ENCODE data around the gene ATAD3C.
"Not testable (repeated sequence)": the region's sequence is repeated elsewhere in the genome, so short reads cannot be mapped to it uniquely, and the experiment has no call there.

Gene ATAD3C

GRCh38 chr1:1419363-1419812 is 30.1 kb upstream of the ATAD3C start:
- no peak for DNase-seq (ENCODE audit: low read depth)

- no peak for DNase-seq (ENCODE audit: low read depth)
Observed at GRCh38 chr1:1419813-1420653, 29.5 kb upstream of the ATAD3C start.

GRCh38 chr1:1420654-1421141 is 28.8 kb upstream of the ATAD3C start:
- no peak for DNase-seq (ENCODE audit: low read depth)

- DNase-seq (ENCODE audit: low read depth): no peak
Observed at GRCh38 chr1:1421147-1421906, 28.2 kb upstream of the ATAD3C start, which contains the start of gene ANKRD65. Gene ANKRD65 (minus strand): TSS chr1:1421276. CDS start chr1:1421005, 271 bp downstream.

DNA sequence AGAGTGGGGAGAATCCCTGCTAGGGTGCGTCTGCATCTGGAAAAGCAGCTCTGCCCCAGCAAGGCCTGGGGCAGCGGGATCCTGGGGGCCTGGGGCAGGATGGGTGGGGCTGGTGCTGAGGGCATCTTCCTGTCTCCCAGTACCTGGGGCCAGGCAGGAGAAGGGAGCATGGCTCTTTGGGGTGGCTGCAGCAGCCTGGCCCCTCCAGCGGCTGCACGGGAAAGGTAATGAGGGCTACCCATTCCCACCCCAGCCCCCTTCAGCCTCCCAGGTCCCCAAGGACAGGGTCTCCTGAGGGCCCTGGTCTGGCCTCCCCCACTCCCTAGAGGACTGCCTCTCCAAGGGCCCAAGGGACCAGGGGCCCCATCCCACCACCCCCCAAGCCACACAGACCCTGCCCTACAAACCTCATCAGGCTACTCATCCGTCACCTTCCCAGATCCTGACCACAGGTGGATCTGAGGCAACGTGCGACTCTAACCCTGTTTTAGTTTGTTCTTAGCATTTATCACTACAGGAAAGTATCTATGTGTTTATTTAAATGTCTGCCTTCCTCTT is 27.5 kb upstream of the ATAD3C start:
- DNase-seq (ENCODE audit: low read depth): no peak

DNA sequence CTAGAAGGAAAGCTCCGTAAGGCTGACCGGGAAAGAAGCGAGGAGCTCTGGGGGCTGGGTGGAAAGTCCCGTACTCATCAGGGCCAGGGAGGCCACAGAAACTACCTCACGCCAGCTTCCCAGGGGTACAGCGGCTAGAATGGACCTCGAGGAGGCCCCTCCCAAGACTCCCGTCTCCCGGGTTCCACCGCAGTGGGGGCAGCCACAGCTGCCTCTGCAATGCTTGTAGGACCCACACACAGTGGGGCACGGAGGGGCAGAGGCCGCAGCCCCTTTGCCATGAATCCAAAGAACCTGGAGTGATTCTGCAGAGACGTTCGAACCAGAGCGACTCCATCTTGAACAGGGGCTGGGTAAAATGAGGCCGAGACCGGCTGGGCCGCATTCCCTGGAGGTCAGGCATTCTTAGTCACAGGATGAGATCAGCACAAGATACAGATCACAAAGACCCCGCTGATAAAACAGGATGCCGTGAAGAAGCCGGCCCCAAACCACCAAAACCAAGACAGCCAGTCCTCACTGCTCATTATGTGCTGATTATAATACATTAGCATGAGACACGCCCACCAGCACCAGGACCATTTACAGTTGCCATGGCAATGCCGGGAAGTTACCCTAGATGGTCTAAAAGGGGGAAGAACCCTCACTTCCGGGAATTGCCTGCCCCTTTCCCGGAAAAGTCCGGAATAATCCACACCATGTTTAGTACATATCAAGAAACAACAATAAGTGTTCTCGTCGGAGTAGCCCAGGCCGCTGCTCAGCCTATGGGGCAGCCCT is 26.8 kb upstream of the ATAD3C start:
- no peak for DNase-seq (ENCODE audit: low read depth)

DNA sequence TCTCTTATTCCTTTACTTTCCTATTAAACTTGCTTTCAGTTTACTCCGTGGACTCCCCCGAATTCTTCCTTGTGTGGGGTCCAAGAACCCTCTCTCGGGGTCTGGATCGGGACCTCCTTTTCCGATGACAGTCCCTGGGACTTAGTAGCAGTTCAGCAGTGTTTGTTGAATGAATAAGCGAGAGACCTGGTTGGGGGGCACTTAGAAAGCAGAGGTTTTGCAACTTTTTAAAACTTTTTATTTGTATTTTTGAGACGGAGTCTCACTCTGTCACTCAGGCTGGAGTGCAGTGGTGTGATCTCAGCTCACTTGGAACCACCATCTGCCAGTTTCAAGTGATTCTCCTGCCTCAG is 26.3 kb upstream of the ATAD3C start:
- DNase-seq (ENCODE audit: low read depth): no peak

DNA sequence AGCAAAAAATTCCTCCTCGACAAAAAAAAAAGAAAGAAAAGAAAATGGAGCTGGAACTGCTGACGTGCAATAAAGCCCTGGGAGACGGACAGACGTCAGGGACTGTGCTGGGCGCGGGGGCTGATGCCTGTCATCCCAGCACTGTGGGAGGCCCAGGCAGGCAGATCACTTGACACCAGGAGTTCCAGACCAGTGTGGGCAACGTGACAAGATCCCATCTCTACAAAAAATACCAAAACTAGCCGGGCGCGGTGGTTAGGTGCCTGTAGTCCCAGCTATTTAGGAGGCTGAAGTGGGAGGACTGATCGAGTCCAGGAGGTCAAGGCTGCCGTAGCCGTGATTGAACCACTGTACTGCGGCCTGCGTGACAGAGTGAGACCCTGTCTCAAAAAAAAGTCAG is 24.8 kb upstream of the ATAD3C start:
- no peak for DNase-seq (ENCODE audit: low read depth)

DNA sequence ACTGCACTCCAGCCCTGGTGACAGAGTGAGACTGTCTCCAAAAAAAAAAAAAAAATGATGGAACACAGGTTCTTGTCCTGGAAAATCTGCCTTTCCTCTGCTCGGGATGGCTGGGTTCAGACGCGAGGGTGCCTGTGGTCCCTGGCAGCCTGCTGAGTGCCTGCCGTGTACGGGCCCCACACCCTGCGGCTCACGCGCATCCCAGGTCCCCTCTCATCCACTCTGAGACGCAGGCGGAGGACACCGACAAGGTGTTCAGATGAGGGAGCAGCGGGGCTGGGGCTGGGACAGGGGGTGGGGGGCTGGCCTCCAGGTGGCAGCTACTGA is 24.1 kb upstream of the ATAD3C start:
- no peak for DNase-seq (ENCODE audit: low read depth)

- DNase-seq (ENCODE audit: low read depth): no peak
Observed at GRCh38 chr1:1425753-1426495, 23.6 kb upstream of the ATAD3C start.

- no peak for DNase-seq (ENCODE audit: low read depth)
Observed at GRCh38 chr1:1426496-1427105, 22.9 kb upstream of the ATAD3C start.

DNA sequence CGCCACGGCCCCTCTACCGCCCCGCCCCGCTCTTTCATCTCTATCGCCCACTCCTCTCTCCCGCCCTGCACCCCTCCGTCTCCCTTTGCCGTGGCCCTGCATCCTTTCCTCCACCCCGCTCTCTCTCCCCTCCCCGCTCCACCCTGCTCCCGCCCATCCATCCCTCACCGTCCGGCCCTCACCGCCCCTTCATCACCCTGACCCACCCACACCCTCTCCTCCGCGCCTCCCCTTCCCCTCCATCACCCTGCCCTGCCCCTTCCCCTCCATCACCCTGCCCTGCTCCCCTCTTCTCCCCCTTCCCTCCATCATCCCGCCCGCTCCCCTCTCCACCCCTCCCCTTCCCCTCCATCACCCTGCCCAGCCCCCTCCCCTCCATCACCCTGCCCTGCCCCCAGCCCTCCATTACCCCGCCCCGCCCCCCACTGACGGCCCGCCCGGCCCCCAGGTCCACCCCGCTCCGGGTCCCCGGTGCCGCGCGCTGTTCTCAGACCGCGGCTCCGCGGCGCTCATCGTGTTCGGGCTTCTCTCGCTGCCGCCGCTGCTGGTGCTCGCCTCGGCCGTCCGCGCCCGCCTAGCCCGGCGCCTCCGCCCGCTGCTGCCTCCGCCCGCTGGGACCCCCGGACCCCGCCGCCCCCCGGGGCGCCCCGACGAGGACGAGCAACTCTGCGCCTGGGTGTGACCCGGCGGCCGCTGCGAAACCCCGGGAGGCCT is 22.2 kb upstream of the ATAD3C start:
- no peak for DNase-seq (ENCODE audit: low read depth)

DNA sequence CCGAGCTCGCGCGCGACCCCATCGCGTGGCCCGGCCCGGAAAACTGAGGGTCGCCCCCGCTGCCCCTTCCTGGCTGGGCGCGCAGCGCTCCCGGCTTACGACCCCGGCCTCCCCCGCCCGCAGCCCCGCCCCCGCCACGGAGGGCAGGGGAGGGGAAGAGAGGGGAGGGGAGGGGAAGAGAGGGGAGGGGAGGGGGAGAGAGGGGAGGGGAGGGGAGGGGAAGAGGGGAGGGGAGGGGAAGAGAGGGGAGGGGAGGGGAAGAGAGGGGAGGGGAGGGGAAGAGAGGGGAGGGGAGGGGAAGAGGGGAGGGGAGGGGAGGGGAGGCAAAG is 21.7 kb upstream of the ATAD3C start:
- no peak for DNase-seq (ENCODE audit: low read depth)

GRCh38 chr1:1428174-1428573 is 21.3 kb upstream of the ATAD3C start:
- DNase-seq (ENCODE audit: low read depth): no peak

GRCh38 chr1:1428967-1429366 is 20.5 kb upstream of the ATAD3C start:
- DNase-seq (ENCODE audit: low read depth): not testable (repeated sequence)

- no peak for DNase-seq (ENCODE audit: low read depth)
Observed at GRCh38 chr1:1429671-1430073, 19.8 kb upstream of the ATAD3C start.

GRCh38 chr1:1430114-1430982 is 19.1 kb upstream of the ATAD3C start:
- DNase-seq (ENCODE audit: low read depth): no peak

DNA sequence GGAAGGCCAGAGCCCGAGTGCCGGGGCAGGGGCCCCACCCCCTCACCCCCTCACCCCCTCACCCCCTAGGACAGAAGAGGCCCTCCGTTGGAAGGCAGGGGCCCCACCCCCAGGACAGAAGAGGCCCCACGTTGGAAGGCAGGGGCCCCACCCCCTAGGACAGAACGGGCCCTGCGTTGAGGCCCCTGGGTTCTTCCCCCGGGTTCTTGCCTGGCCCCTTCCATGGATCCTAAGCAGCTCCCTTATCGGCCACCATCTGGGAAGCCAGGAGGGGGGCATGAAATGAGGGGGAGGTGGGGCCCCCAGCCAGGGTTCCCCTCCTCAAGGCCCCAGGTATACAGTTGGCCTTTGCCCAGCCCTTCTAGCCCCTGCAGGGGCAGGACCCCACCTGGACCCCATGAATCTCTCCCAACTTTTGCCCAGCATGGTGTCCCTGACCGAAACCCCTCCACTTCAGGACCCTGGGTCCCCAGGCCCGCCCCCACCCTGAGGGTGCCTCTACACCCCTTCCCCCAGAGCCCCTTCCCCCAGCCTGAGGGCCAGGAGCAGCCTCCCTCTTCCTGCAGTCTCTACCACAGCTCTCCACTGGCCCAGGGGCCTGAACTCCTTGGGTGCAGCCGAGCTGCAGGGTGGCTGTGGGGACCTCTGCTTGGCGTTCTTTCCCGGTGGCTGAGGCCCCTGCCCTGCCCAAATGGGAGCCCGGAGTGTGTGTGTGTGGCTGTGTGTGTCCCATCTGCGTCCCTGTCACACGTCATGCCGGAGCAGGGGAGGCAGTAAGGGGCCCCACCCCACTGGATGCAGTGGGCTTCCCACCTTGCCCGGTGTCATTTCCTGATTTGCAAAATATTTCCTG is 18.3 kb upstream of the ATAD3C start:
- no peak for DNase-seq (ENCODE audit: low read depth)
